ENCODE data around the gene SRSF7.
A peak's percentile ranks its signal among the peaks of the same experiment; 100 is the strongest.

The SRSF7 gene

DNA sequence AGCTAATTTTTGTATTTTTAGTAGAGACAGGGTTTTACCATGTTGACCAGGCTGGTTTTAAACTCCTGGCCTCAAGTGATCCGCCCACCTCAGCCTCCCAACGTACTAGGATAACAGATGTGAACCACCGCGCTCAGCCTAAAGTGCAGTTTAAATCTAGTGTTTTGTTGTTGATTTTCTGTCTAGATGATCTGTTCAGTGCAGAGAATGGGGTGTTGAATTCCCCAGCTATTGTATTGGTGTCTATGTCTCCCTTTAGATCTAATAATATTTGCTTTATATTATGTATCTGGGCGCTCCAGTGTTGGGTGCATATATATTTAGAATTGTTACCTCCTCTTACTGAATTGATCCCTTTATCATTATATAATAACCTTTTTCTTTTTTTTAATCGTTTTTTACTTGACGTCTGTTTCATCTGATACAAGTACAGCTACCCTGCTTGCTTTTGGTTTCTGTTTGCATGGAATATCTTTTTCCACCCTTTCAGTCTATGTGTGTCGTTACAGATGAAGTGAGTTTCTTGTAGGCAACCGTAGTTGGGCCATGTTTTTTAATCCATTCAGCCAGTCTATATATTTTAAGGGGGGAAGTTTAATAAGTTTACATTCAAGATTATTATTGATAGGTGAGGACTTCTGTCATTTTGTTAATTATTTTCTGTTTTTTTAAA, 50.9 kb downstream of the SRSF7 start:
- DNase-seq: peak; percentile 57

GRCh38 chr2:38698467-38699003, 52.6 kb downstream of the SRSF7 start:
- no peak for DNase-seq

DNA sequence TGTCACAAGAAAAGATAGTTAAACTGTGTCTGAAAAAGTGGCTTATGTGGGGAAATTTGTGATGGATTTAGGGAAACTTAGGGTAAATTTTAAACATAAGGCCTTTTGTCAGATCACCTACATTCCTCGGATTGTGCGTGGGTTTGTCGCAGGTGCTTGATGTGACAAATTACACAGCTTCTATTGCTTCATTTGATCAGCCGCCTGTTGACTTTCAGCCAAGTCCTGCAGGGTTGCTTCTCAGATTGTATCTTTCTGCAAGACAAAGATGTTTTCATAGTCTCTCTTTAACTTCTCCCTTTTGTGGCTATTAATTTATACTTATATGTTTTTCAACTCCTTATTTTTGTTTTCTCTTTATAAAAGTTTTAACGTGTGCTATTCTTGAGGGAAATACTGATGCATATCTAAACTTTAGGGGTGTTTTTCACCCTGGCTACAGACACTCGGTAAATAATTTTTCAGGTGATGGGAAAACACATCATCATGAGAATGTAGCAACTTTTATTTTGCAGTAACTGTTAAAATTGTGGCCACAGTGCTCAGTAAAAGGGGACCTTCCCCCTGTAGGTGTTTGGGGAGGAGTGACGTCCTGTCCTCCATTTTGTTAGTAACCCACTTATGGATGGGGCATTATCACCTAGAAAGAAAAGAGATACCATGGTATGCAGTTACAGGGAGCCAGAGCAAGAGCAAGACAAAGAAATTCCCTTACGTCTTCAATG, 53.9 kb downstream of the SRSF7 start:
- peak; percentile 89 for DNase-seq
